GM12874 (cell line): ENCODE results near the gene CAPN9.

Source experiments
- TF ChIP-seq, protein P1 (sequence below): IDR thresholded peaks from 2 replicates; pipeline ENCODE4 v1.5.1; 2011; ENCODE audit warnings: low read depth, mild to moderate bottlenecking, control low read depth, low read length, moderate library complexity; ENCODE audit not compliant: insufficient read depth

The CAPN9 gene

GRCh38 chr1:230844561-230844960 lies 97.4 kb downstream of the CAPN9 start:
- TF ChIP-seq, protein P1, sequence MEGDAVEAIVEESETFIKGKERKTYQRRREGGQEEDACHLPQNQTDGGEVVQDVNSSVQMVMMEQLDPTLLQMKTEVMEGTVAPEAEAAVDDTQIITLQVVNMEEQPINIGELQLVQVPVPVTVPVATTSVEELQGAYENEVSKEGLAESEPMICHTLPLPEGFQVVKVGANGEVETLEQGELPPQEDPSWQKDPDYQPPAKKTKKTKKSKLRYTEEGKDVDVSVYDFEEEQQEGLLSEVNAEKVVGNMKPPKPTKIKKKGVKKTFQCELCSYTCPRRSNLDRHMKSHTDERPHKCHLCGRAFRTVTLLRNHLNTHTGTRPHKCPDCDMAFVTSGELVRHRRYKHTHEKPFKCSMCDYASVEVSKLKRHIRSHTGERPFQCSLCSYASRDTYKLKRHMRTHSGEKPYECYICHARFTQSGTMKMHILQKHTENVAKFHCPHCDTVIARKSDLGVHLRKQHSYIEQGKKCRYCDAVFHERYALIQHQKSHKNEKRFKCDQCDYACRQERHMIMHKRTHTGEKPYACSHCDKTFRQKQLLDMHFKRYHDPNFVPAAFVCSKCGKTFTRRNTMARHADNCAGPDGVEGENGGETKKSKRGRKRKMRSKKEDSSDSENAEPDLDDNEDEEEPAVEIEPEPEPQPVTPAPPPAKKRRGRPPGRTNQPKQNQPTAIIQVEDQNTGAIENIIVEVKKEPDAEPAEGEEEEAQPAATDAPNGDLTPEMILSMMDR: no peak

DNA sequence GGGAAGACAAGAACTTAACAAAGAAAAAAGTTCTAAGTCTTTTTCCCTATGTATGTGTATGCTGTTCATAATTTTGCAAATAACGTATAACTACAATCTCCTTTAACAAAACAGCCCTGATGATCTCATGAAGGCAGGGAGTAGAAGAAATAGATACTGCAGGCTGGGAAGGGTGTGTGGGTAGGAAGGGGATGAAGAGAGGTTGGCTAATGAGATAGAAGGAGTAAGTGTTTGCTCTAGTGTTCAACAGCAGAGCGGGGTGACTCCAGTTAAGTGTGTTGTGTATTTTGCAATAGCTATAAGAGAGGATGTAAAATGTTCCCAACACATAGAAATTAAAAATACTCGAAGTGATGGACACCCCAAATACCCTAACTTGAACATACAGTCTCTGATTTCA lies 101.0 kb downstream of the CAPN9 start:
- TF ChIP-seq, protein P1: no peak

- TF ChIP-seq, protein P1: no peak
Observed at GRCh38 chr1:230849451-230850224, 102.5 kb downstream of the CAPN9 start.

- TF ChIP-seq, protein P1: no peak
Observed at GRCh38 chr1:230850547-230850946, 103.4 kb downstream of the CAPN9 start.

DNA sequence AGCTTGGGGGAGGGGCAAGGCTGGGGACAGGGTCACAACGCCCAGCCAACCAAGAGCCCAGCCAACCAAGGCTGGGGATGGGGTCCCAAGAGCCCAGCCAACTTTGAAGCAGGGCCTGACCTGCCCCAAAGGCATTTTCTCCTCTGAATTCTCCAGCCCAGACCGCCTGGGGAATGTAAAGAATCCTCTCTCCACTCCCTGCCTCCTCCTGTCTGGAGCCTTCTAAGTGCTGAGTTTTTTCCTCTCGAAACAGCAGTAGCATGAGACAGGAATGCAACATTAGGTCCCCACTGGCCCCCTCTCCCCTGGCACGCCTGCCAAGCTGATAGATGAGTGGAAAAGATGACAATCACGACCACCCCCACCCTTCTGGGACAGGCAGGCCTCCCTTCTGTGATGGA lies 104.1 kb downstream of the CAPN9 start:
- TF ChIP-seq, protein P1: no peak
